HG03064 (cell line): Measurements from ENCODE around the gene CLHC1.
"Not testable (repeated sequence)": the region's sequence is repeated elsewhere in the genome, so short reads cannot be mapped to it uniquely, and the experiment has no call there.

Experiments
- ATAC-seq: cut with Tn5 transposase; IDR thresholded peaks from one replicate; pipeline ENCODE4 v1.9.1; 2021; ENCODE audit warnings: low read depth; ENCODE audit not compliant: unreplicated experiment

The CLHC1 gene

GRCh38 chr2:55232084-55232862 is at the start of gene CLHC1, which contains the start of gene RPS27A:
CLHC1 (minus strand) TSS chr2:55232293; CDS start chr2:55222411, 9,882 bp downstream.
RPS27A (plus strand) TSS chr2:55232688; CDS start chr2:55232825, 137 bp downstream.
- peak; percentile 82 for ATAC-seq

GRCh38 chr2:55280851-55281546 is 48.9 kb upstream of the CLHC1 start:
- ATAC-seq, result not testable (repeated sequence)

- not testable (repeated sequence) for ATAC-seq
Measured at GRCh38 chr2:55279859-55280424, 47.8 kb upstream of the CLHC1 start.

- not testable (repeated sequence) for ATAC-seq
Measured at GRCh38 chr2:55279214-55279835, 47.2 kb upstream of the CLHC1 start.

GRCh38 chr2:55277310-55277709 is 45.2 kb upstream of the CLHC1 start:
- no peak for ATAC-seq

- ATAC-seq, result not testable (repeated sequence)
Measured at GRCh38 chr2:55274346-55274745, 42.3 kb upstream of the CLHC1 start.

- no peak for ATAC-seq
Measured at GRCh38 chr2:55269645-55269990, 37.5 kb upstream of the CLHC1 start.

- ATAC-seq, result peak; percentile 95
Measured at GRCh38 chr2:55268907-55269644, 37.0 kb upstream of the CLHC1 start, which contains the start of gene MTIF2. MTIF2 (minus strand) TSS chr2:55269231; CDS start chr2:55263858, 5,373 bp downstream.

GRCh38 chr2:55268288-55268906 is 36.3 kb upstream of the CLHC1 start:
- ATAC-seq, result no peak

GRCh38 chr2:55259586-55259985 is 27.5 kb upstream of the CLHC1 start:
- not testable (repeated sequence) for ATAC-seq

- no peak for ATAC-seq
Measured at GRCh38 chr2:55252832-55253231, 20.7 kb upstream of the CLHC1 start.

- no peak for ATAC-seq
Measured at GRCh38 chr2:55247025-55247424, 14.9 kb upstream of the CLHC1 start.

- ATAC-seq, result no peak
Measured at GRCh38 chr2:55245411-55245810, 13.3 kb upstream of the CLHC1 start.

GRCh38 chr2:55242617-55243016 is 10.5 kb upstream of the CLHC1 start:
- no peak for ATAC-seq

- ATAC-seq, result not testable (repeated sequence)
Measured at GRCh38 chr2:55241582-55241981, 9.5 kb upstream of the CLHC1 start.

- no peak for ATAC-seq
Measured at GRCh38 chr2:55239656-55240222, 7.6 kb upstream of the CLHC1 start.

GRCh38 chr2:55236992-55237543 is 5.0 kb upstream of the CLHC1 start:
- ATAC-seq, result no peak

- ATAC-seq, result no peak
Measured at GRCh38 chr2:55235724-55236538, 3.8 kb upstream of the CLHC1 start.

GRCh38 chr2:55233658-55233940 is 1.5 kb upstream of the CLHC1 start:
- no peak for ATAC-seq
